ENCODE data around the gene IL13.

IL13 gene

DNA sequence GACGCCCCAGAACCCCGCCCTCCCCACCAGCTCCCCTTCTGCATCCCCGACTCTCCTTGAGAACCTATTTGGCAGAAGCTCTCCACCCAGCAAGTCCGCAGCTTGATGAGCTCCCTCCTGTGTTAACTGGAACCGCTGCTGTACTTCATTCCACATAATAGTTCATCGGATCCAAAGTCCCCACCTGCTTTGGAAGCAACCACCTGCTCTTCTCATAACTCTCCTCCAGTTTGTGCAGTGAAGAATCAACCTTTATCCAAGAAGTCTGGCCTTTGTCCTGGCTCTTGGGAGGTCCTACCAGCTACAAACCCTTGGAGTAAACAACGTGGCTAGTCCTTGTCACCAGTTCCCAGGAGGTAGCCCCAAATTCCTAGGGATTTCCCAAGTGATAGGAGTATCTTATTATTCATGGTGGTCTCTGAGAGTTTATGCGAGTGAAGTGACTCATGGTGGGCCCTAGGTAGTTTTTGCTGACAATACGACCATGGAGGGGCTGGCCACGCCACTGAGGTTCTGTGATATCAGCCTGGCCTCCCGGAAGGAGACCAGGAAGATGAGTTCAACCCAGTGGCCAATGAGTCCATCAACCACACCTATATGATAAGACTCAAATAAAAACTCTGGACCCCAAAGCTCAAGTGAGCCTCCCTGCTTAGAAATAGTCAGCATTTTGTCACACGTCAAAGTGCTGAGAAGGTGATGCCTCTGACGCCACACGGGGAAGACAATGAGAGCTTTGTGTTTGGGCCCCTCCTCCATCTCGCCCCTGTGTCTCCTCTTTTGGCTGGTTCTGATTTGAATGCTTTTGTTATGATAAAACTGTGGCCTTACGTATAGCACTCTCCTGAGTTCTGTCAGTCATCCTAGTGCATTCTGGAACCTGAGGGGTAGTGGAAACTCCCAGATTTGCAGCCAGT lies 12.3 kb downstream of the IL13 start:
- no peak for DNase-seq (ENCODE audit: low read depth, low spot score)

DNA sequence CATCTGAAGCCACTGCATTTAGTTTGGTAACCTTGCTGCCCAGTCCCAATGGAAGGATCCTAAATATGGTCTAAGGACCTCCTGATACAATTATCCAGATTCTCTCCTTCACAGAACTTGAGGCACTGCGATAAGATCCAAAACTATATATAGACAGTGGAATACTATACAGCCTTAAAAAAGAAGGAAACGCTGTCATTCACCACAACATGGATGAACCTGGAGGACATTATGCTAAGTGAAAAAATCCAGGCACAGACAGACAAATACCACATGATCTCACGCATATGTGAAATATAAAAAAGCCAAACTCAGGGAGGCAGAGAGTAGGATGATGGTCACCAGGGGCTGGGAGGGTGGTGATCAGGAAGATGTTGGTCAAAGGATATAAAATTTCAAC lies 13.0 kb downstream of the IL13 start:
- DNase-seq (ENCODE audit: low read depth, low spot score), result no peak

GRCh38 chr5:132673488-132673887 lies 15.5 kb downstream of the IL13 start:
- no peak for DNase-seq (ENCODE audit: low read depth, low spot score)

DNA sequence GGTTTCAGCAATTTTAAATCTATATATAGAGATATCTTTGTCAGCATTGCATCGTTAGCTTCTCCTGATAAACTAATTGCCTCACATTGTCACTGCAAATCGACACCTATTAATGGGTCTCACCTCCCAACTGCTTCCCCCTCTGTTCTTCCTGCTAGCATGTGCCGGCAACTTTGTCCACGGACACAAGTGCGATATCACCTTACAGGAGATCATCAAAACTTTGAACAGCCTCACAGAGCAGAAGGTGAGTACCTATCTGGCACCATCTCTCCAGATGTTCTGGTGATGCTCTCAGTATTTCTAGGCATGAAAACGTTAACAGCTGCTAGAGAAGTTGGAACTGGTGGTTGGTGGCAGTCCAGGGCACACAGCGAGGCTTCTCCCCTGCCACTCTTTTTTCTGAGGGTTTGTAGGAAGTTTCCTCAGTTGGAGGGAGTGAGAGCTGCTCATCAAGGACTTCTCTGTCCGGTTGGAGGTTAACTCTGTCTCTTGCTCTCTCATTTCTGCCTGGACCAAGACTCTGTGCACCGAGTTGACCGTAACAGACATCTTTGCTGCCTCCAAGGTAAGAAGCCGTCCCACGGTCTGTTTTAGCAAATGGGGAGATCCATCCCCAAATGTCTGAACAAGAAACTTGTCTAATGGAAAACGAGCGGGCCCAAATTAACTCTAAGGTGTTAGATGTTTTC lies 16.1 kb downstream of the IL13 start, which contains the start of gene IL4:
Gene IL4, plus strand, starts transcription at position 51 of the 692 bp plus-strand sequence. Its CDS starts 62 bp downstream, at position 113.
- no peak for DNase-seq (ENCODE audit: low read depth, low spot score)

- DNase-seq (ENCODE audit: low read depth, low spot score), result no peak
Measured at GRCh38 chr5:132674671-132675506, 16.9 kb downstream of the IL13 start.

GRCh38 chr5:132675936-132676689 lies 18.1 kb downstream of the IL13 start:
- DNase-seq (ENCODE audit: low read depth, low spot score), result no peak

GRCh38 chr5:132677191-132677590 lies 19.2 kb downstream of the IL13 start:
- DNase-seq (ENCODE audit: low read depth, low spot score), result no peak

DNA sequence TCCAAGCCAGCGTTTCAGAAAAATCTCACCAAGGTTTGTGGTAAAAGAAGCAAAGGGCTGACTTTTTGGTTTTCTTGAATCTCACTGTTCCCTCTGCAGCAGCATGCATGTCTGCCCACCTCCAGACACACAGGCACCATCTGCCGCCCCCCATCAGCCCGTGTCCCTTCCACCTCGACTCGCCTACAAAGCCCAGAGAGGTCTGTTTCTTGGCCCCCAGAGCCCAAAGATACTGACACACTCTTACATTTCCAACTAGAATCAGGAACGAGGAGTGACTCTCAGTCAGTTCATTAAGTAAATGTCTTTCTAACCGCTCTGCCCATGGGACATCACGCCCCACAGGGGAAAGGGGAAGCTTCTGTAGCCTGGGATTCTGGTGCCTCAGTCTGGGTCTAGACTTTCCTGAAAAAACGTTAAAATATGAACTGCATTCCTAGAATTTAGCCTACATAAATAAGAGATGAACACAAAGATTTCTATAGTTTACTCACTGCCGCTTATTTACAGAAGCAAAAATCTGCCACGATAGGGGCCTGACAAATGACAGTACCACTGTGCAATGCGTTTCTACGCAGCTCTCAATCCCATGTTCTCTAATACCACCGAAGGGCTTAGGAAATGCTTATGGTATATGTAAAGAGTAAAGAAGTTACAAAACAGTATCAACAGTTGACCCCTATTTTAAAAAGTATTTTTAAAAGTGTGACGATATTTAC lies 19.9 kb downstream of the IL13 start:
- no peak for DNase-seq (ENCODE audit: low read depth, low spot score)

DNA sequence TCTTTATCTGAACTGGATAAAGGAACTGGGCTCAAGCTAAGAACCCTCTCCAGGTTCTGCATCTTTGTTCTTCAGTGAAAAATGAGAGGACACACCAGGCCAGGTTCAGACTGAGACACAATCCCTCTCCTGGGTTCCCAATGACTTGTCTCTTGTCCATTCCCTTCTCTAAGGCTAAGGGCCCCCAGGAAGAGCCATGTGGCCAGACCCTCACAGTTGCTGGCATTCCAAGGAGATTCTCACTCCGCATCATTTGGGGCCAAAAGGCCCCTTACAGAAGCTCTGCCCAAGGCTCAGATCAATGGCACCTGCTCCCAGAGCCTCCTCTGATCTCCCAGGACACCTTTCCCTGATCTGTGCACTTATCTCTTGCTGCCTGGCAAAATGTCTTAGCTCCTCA lies 20.8 kb downstream of the IL13 start:
- DNase-seq (ENCODE audit: low read depth, low spot score), result no peak

GRCh38 chr5:132679166-132679565 lies 21.2 kb downstream of the IL13 start:
- DNase-seq (ENCODE audit: low read depth, low spot score), result no peak

GRCh38 chr5:132679717-132680380 lies 21.9 kb downstream of the IL13 start:
- DNase-seq (ENCODE audit: low read depth, low spot score), result no peak

GRCh38 chr5:132680780-132681475 lies 23.0 kb downstream of the IL13 start:
- DNase-seq (ENCODE audit: low read depth, low spot score), result no peak

DNA sequence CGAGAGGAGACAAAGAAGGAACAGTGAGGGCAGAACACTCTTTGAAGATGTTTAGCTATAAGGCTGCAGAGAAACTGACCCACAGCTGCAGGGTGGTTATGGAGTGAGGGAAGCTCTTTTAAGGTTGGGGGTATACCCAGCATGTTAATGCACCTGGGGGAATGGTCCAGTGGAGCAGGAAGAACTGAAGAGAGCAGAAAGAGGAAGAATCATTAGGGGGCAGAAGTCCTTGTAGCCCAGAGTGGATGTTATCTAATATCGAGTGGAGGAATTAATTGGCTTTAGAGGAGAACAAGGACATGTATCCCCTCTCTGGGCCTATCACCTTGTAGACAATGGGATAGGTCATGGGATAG lies 23.5 kb downstream of the IL13 start:
- DNase-seq (ENCODE audit: low read depth, low spot score), result no peak

- DNase-seq (ENCODE audit: low read depth, low spot score), result no peak
Measured at GRCh38 chr5:132681983-132682382, 24.0 kb downstream of the IL13 start.

DNA sequence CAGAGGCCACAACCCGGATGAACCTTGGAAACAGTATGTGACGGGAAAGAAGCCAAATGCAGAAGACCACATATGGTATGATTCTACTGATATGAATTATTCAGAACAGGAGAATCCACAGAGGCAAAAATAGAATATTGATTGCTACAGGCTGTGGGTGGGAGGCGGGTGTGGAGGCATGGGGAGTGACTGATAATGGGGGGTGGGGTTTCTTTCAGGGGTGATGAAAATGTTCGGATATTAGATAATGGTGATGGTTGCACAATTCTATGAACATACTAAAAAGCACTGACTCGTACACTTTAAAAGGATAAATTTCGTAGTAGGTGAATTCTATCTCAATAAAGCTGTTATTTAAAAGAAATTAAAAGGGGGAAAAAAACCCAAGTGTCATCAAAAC lies 26.5 kb downstream of the IL13 start:
- no peak for DNase-seq (ENCODE audit: low read depth, low spot score)

GRCh38 chr5:132684922-132685720 lies 27.1 kb downstream of the IL13 start:
- no peak for DNase-seq (ENCODE audit: low read depth, low spot score)

- no peak for DNase-seq (ENCODE audit: low read depth, low spot score)
Measured at GRCh38 chr5:132686193-132686592, 28.2 kb downstream of the IL13 start.

GRCh38 chr5:132687995-132688394 lies 30.0 kb downstream of the IL13 start:
- no peak for DNase-seq (ENCODE audit: low read depth, low spot score)

Measured in activated naive CD8-positive, alpha-beta T cell treated with anti-CD3 and anti-CD28 coated beads, Interleukin-2, amount 50 U/mL, for 16 hours (primary cell).